ENCODE results near the gene KRTAP10-12.
"Not testable (repeated sequence)": the region's sequence is repeated elsewhere in the genome, so short reads cannot be mapped to it uniquely, and the experiment has no call there.

The KRTAP10-12 gene, protein sequence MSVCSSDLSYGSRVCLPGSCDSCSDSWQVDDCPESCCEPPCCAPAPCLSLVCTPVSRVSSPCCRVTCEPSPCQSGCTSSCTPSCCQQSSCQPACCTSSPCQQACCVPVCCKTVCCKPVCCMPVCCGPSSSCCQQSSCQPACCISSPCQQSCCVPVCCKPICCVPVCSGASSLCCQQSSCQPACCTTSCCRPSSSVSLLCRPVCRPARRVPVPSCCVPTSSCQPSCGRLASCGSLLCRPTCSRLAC

DNA sequence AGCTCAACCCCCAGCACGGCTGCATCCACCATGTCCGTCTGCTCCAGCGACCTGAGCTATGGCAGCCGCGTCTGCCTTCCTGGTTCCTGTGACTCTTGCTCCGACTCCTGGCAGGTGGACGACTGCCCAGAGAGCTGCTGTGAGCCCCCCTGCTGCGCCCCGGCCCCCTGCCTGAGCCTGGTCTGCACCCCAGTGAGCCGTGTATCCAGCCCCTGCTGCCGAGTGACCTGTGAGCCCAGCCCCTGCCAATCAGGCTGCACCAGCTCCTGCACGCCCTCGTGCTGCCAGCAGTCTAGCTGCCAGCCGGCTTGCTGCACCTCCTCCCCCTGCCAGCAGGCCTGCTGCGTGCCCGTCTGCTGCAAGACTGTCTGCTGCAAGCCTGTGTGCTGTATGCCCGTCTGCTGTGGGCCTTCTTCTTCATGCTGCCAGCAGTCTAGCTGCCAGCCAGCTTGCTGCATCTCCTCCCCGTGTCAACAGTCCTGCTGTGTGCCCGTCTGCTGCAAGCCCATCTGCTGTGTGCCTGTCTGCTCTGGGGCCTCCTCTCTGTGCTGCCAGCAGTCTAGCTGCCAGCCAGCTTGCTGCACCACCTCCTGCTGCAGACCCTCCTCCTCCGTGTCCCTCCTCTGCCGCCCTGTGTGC, at the start of gene KRTAP10-12:
Gene KRTAP10-12 (plus strand): TSS at position 1 of the 639 bp plus-strand sequence. CDS start 30 bp downstream, at position 31.
- DNase-seq (ENCODE audit: low spot score): not testable (repeated sequence)

DNA sequence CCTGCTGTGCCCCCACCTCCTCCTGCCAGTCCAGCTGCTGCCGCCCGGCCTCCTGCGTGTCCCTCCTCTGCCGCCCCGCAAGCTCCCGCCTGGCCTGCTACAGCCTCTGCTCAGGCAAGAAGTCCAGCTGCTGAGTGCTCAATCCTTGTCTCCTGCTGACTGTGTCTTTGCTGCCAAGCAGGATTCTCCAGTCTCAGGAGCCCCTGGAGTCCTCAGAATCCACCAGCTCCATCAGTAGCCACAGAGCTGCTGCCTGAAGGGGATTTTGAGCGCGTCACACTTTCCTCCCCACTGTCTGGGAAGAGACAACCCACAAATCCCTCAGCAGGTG, 49.8 kb upstream of the KRTAP10-12 start:
- DNase-seq (ENCODE audit: low spot score): no peak

DNA sequence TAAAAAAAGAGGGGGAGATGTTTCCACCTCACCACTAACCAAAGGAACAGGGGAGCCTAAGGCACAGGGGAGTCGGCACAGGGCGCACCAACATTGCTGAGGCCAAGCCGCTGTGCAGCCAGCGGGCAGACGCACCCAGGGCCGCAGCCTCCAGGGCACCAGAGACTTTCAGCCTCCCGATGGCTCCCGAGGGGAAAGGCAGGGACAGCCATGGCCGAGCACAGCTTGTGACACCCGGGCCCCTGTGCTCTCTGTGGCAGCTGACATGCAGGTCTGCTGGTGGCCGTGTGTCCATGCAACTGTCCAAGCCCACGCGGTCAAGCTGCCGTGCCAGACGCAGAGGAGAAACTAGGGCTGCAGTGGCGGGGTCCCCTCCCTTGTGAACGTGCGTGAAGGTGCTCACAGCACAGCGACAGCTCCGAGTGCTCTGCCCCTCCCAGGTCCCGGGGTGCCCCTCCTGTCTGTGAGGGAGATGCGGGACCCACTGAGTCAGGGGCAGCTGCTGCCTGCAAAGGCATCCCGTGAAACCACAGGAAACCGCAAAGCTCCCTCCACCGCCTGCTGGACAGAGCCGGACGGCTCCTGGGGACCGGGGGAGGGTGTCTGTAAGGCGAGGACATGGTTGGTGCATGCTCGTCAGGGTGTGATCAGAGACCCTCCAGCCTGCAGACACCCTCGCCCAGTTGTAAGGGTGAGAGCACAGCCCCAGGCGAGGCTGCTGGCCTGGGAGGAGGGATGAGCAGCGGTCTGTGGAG, 48.2 kb upstream of the KRTAP10-12 start:
- no peak for DNase-seq (ENCODE audit: low spot score)

DNA sequence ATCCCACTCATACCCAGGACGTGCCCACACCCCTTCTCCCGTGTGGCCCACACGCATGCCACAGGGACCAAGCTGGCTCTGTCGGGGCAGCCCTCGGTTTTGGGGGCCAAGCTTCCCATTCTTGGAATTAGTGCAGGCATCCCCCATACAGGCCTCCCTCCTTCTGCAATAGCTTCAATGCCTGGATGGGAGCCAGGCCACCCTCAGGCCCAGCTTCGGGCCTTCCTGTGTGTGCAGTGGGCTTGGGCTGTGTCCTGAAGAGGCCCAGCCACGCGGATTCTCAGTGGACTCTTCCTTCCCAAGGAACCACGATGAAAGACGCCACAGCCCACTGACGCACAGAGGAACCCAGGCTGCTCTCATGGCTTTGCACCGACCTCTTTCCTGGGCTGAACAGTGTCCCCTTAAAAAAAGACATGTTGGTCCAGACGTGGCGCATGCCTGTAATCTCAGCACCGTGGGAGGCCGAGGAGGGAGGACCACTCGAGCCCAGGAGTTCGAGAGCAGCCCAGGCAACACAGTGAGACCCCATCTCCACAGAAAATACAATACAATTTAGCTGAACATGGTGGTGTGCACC, 47.4 kb upstream of the KRTAP10-12 start:
- DNase-seq (ENCODE audit: low spot score): no peak

DNA sequence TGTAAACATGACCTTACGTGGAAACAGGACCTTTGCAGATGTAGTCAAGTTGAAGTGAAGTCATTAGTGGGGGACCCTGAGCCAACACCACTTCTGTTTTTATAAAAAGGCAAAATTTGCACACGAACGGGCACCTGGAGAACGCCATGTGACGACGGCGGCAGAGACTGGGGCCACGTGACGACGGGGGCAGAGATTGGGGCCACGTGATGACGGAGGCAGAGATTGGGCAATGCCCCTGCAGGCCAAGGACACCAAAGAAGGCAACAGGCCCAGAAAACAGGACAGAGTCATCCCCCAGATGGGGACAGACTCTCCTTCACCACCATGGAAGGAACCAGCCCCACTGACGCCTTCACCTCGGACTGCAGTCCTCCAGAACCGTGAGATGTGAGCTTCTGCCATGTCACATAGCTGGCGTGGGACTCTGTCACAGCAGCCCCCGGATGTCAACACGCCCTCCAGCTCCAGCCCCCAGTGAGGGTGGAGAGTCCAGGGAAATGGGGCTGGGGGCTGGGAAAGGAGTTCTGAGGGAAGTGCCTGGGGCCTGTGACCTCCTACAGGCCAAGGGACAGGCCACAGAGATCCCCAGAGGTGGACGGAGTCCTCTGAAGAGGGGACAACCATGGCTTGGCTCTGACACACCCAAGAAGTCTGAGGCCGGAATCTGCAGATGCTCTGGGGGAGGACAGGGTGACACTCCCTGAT, 46.6 kb upstream of the KRTAP10-12 start:
- no peak for DNase-seq (ENCODE audit: low spot score)

DNA sequence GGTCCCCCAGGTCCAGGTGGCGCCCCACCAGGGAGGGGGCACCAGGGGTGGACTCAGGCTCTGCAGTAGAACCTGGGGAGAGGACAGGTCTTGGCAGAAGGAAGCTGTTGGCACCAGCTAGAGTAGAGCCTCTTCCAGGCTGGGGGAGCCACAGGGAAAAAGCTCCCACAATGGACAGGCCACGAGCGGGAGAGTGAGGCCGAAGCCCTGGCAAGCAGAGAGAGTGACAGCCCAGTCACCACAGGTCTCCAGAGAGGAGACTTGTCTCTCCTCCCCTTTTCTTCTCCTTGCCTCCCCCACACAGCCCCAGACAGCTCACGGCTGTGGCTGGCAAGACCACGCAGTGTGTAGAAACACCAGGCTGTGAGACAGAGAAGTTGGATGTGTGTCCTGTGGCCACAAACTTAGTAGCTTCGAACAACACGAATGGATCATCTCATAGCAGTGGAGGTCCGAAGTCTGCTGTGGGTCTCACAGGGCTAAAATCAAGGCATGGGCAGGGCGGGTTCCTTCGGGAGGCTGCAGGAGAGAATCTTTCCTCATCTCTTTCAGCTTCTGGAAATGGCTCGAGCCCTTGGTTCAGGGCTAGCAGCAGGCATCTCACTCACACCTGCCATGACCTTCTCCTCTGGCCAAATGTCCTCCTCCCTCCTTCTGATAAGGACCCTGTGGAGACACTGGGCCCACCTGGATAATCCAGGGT, 45.8 kb upstream of the KRTAP10-12 start:
- DNase-seq (ENCODE audit: low spot score): no peak

DNA sequence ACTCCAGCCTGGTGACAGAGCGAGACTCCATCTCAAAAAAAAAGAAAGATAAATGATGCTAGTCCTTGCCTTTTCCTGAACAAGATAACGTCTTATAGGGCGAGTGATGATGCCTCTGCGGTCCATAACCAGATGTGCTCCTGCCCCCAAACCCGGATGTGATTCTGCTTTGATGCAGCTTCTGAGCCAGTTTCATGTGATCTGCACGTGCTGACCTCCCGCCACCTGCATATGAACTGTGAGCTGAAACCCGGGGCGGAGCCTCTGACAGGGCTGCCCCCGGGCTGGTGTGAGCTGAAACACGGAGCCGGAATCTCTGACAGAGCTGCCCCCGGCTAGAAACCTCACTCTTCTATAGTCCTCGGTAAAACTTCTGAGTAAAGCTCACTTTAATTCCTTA, 43.8 kb upstream of the KRTAP10-12 start:
- no peak for DNase-seq (ENCODE audit: low spot score)

DNA sequence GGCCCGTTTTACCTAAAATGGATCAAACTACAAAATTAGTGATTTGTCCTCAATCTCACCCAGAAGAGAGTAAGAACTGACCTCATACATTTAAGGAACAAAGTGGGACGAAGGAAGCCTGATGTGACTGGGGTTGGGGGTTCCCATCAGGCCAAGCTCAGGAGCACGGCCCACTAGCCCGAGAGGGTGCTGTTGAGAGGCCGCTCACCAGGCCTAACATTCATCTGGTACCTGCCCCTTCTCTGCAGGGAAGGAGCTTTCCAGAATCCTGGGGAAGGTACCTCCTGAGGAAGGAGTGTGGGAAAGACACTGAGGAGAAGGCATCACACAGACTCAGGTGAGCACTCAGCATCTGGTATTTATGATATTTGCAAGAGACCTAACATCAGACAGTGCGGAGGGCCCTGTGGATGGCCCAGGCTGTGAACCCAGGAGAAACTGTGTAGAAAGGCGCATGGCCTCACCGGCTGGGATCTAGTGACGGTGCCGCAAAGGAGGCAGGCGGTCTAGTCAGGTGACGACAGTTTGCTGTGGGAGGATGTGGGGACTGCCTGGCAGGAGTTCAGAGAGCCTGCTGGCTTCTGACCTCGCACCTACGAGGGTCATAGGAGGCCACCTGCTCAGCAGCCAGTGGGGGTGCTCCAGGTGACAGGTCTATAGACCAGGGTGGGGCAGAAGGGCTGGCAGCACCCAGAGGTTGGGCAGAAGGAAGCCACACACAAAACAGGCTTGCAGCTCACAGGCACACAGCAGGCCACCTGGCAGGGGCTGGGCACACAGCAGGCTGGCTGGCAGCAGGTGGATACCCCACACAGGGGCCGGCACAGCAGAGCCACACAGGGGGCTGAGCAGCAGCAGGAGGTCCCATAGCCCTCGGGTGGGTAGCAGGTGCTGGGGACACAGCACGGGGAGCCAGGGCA, 43.1 kb upstream of the KRTAP10-12 start:
- no peak for DNase-seq (ENCODE audit: low spot score)

DNA sequence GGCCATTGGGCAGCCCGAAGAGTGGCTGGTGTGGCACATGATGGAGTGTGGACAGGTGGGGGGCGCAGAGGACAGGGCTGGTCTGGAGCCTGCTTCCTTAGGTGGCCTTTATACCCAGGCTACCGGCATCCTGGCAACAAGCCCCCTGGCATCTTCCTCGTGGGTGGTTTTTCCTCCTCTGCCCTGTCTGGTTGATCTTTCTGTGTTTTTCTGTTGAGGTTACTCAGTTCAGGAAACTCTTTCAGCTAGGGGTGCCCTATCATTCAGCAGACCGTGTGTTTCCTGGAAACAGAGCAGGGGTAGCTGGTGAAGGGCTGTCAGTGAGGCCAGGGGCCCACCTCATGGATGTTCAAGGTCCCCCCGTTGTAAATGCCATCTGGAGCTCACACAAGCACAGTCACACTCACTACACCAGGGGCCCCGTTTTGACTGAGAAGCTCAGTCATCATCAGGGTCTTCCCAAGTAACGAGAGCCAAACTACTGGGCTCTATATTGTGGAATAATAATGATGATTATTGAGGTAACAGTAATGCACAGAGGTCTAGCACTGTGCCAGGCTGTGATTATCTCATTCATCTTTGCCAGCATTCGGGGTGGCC, 42.3 kb upstream of the KRTAP10-12 start, which contains the start of gene KRTAP12-4:
Gene KRTAP12-4 (minus strand): TSS at position 84 of the 600 bp plus-strand sequence. CDS start 45 bp downstream, at position 39.
- DNase-seq (ENCODE audit: low spot score): no peak

DNA sequence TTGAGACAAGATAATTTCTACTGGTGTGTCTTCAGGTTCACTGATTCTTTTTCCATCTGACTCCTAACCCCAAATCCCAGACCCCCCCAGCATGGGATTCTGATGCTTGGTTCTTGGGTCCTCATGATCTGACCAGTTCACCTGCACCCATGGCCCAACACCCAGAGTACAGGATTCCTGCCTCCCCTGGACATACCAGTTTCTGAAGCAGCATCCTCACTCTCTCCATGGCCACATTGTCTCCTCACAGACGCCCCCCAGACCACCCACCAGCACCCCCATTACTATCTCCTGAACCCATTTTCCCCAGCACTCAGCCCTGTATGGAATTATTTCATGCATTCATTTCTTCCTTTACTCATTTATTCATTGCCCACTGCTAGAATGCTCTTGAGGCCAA, 40.1 kb upstream of the KRTAP10-12 start:
- DNase-seq (ENCODE audit: low spot score): no peak

DNA sequence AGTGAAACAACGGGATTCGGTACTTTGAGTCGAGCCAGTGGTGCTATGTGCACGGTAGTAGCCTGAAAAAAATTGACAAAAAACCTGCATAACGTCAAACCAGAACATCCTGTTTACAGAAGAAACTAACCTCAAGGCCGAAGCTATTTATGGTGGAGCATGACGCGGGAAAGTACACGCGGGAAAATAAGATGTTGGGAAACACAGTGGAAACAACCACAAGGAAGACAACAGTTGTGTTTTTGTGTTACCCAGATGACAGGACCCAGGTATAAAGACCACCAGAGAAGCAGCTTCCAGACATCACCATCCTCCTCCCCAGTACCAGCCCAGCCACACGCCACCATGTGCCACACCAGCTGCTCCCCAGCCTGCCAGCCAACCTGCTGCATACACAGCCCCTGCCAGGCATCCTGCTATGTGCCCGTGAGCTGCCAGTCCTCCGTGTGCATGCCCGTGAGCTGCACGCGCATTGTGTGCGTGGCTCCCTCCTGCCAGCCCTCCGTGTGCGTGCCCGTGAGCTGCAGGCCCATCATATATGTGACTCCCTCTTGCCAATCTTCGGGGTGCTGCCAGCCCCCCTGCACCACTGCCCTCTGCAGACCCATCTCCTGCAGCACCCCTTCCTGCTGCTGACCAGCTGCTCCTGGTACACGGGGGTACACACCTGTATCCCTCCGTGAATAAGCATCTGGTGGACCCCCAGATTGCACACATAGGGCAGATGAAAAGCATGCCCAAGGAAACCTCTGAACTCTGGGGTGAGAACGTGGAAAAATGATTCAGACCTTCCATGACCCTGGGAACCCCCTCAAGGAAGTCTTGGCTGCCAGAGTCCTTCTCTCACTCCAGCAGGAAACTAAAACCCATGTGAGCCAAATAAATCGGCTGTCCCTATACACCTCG, 39.1 kb upstream of the KRTAP10-12 start, which contains the start of gene KRTAP12-3:
Gene KRTAP12-3 (plus strand): TSS at position 298 of the 906 bp plus-strand sequence. CDS start 48 bp downstream, at position 346.
- no peak for DNase-seq (ENCODE audit: low spot score)

DNA sequence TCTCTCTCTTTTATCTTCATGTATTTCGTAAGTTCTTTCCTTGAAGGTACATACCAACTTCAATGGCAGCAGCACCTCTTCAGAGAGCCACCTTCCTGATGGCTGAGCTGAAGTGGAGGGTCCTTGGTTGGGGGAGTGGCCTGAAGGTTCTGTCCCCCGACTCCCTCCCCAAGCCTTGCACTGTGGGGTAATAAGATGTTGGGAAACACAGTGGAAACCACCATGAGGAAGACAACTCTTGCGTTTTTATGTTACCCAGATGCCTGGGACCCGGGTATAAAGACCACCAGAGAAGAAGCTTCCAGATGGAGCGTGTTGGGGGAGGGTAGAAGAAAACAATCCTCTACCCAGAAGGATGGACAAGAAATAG, 38.4 kb upstream of the KRTAP10-12 start:
- no peak for DNase-seq (ENCODE audit: low spot score)

DNA sequence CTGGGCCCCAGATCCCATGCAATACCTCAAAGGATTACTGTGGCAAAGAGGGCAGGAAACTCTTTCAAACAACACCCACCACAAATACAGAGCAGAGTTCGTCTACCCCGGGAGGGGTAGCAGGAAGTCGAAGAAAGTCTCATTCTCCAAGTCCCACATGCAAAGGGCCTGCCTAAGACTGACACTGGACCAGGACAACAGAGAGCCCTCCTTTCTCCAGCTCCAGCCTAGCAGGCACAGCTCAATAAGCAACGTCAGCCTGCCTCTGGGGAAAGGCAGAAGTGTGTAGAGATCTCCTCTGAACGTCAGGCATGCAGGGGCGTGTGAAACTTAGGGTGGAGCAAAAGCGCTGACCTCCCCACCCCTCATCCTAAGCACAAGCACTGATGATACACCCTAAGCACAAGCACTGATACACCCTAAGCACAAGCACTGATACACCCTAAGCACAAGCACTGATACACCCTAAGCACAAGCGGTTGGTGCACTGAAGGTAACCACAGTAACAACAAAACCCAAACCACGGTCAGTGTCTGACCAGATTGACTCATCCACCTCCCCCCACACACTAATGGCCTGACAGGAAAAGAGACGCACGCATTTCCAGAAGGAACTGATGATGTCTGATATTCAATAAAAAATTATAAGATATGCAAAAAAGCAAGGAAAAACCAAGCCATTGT, 37.9 kb upstream of the KRTAP10-12 start:
- no peak for DNase-seq (ENCODE audit: low spot score)

DNA sequence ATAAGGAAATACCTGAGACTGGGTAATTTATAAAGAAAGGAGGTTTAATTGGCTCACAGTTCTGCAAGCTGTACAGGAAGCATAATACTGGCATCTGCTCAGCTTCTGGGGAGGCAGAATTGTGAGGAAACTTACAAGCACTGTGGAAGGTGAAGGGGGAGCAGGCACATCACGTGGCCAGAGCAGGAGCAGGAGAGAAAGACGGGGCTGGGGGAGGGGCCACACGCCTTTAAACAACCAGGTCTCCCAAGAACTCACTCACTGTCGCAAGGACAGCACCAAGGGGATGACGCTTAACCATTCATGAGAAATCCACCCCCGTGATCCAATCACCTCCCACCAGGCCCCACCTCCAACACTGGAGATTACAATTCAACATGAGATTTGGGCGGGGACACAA, 35.4 kb upstream of the KRTAP10-12 start:
- DNase-seq (ENCODE audit: low spot score): not testable (repeated sequence)

DNA sequence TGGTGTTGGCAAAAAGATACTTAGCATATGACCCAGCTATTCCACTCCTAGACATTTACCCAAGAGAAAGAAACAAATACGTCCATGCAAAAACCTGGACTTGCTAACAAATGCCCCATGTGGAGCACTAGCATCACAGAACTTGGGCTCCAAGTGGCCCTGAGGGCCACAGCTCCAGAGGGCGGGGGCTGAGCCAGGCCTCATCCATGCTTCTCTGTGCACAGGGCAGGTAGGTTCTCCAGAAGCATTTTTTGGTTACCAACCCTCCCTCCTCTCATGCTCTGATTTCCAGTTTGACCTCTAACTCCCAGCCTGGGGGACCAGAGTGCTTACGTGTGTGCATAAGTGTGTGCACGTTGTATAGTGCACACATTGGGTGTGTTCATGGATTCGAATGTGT, 32.3 kb upstream of the KRTAP10-12 start:
- DNase-seq (ENCODE audit: low spot score): no peak

DNA sequence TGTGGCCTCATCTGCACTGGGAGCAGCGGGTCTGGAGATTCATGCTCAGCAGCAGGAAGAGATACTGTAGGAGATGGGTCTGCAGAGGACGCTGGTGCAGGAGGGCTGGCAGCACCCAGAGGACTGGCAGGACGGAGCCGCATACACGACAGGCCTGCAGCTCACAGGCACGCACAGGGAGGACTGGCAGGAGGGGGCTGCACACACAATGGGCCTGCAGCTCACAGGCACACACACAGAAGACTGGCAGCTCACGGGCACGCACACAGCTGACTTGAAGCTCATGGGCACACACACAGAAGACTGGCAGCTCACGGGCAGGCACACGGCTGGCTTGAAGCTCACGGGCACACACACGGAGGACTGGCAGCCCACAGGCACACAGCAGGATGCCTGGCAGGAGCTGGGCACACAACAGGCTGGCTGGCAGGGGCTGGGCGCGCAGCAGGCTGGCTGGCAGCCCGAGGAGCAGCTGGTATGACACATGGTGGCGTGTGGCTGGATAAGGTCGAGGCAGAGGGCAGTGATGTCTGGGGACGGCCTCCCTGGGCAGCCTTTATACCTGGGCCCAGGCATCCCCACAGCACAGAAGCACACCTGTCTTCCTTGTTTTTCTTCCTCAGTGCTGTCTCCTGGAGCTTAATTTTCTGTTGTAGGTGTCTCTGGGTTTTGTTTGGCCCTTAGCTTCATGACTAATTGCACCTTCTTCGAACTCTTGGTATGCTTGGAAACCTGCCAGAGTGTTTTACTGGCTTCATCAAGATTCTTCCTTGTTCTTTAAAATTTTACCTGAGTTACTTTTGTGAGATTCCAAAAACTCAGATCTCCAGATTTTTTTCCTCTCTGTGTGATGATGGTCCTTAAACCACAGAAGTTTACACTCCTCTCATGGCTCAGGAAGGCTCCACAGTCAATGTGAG, 30.3 kb upstream of the KRTAP10-12 start, which contains the start of gene KRTAP12-2:
Gene KRTAP12-2 (minus strand): TSS at position 527 of the 920 bp plus-strand sequence. CDS start 41 bp downstream, at position 486.
- no peak for DNase-seq (ENCODE audit: low spot score)

DNA sequence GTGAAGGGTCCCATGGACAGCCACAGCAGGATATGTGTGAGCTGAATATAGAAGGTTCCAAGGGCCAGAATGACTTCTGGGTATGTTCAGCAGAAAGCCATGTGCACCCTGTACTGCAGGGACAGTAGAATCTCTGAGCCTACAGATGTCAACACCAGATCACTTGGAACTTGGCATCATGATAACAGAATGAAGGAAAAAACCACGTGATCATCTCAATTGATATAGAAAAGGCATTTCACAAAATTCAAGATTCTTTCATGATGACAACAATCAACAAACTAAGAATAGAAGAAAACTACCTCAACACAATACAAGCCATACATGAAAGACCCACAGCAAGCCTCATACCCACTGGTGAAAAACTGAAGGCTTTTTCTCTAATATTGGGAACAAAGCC, 29.4 kb upstream of the KRTAP10-12 start:
- DNase-seq (ENCODE audit: low spot score): no peak
